ENCODE measurements around the gene PPP1R14B.

Gene PPP1R14B

DNA sequence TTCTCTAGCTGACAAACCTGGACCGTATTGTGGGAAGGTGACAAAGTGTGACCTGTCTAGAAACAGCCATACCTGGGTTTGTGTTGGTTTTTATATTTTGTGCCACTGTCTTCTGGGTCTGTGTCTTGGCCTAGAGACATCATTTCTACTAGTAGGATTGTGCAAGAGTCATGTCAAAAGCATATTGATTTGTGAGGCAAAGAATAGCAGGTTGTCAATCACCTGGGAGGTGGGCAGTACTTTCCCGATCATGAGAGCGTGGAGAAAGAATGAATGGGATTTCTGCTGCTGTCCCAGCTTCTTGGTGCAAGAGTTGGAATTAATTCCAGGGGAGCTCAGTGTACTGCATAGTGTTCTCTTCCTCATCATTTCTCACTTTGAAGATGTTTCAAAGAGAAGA is 45.2 kb downstream of the PPP1R14B start:
- TF ChIP-seq, protein P1, sequence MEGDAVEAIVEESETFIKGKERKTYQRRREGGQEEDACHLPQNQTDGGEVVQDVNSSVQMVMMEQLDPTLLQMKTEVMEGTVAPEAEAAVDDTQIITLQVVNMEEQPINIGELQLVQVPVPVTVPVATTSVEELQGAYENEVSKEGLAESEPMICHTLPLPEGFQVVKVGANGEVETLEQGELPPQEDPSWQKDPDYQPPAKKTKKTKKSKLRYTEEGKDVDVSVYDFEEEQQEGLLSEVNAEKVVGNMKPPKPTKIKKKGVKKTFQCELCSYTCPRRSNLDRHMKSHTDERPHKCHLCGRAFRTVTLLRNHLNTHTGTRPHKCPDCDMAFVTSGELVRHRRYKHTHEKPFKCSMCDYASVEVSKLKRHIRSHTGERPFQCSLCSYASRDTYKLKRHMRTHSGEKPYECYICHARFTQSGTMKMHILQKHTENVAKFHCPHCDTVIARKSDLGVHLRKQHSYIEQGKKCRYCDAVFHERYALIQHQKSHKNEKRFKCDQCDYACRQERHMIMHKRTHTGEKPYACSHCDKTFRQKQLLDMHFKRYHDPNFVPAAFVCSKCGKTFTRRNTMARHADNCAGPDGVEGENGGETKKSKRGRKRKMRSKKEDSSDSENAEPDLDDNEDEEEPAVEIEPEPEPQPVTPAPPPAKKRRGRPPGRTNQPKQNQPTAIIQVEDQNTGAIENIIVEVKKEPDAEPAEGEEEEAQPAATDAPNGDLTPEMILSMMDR (IDR thresholded peaks at IDR 0.05; ENCODE audit: low read length, missing control alignments), result no peak

DNA sequence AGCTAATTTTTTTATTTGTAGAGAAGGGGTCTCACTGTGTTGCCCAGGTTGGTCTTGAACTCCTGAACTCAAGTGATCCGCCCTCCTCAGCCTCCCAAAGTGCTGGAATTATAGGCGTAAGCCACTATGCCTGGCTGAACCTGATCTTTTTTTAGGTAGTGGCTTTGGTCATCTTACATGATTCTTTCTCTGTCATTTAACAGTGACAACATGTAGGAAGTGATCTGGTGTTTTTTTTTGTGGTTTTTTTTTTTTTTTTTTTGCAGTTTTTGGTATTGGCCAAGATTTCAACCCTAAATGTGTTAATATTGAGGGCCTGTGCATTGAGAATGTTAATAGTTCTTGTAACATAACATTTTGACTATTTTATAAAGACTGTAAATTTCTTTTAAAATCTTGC is 48.2 kb downstream of the PPP1R14B start:
- TF ChIP-seq, protein P1 (IDR thresholded peaks at IDR 0.05; ENCODE audit: low read length, missing control alignments), result no peak
- no peak for DNase-seq (ENCODE audit: low read depth)
- H3K4me3 ChIP-seq (replicated peaks; ENCODE audit: low read depth, low read length), result no peak overlapping the region

More for the DNA sequence above, 45.2 kb downstream of the PPP1R14B start:
- H3K4me3 ChIP-seq (replicated peaks; ENCODE audit: low read depth, low read length), result no peak overlapping the region
- DNase-seq (ENCODE audit: low read depth), result no peak

DNA sequence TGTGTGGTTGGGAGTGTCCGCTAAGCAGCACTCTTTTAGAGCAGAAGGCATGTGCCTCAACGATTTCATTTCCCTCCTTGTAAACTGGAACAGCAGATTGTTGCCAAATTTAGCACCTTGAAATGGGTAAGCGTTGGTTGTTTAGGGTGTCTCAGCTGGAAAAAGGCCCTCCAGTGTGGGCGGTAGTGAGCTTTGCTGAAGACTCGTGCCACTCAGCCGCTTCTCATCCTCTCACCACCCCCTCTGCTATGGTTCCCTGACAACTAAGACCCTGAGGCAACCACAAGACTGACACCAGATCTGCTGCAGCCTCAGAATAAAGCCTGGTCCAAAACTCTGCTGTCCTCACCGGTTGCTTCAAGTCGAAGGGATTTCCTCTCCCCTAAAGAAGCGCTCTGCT is 50.1 kb downstream of the PPP1R14B start:
- TF ChIP-seq, protein P1 (IDR thresholded peaks at IDR 0.05; ENCODE audit: low read length, missing control alignments), result no peak
- no peak for DNase-seq (ENCODE audit: low read depth)
- H3K4me3 ChIP-seq (replicated peaks; ENCODE audit: low read depth, low read length), result no peak overlapping the region
